Ishikawa (cell line): ENCODE data around the gene FOXC1.

Experiments
- CEBPB ChIP-seq: IDR thresholded peaks from 2 replicates; pipeline ENCODE4 v1.6.1; 2012
- CREB1 ChIP-seq: IDR thresholded peaks from 2 replicates; pipeline ENCODE4 v1.6.1; 2012; ENCODE audit warnings: low read depth
- EGR1 ChIP-seq: IDR thresholded peaks from 2 replicates; pipeline ENCODE4 v1.6.1; 2012
- EP300 ChIP-seq: IDR thresholded peaks from 2 replicates; pipeline ENCODE4 v1.6.1; 2012; ENCODE audit warnings: borderline replicate concordance
- FOXM1 ChIP-seq: IDR thresholded peaks from 2 replicates; pipeline ENCODE4 v1.6.1; 2012; ENCODE audit warnings: low read depth, borderline replicate concordance
- RAD21 ChIP-seq: IDR thresholded peaks from 2 replicates; pipeline ENCODE4 v1.6.1; 2012; ENCODE audit warnings: low read depth
- TAF1 ChIP-seq: IDR thresholded peaks from 2 replicates; pipeline ENCODE4 v1.6.1; 2012; ENCODE audit warnings: low read depth, mild to moderate bottlenecking
- TCF12 ChIP-seq: IDR thresholded peaks from 2 replicates; pipeline ENCODE4 v1.6.1; 2012; ENCODE audit warnings: low read depth
- TEAD4 ChIP-seq: IDR thresholded peaks from 2 replicates; pipeline ENCODE4 v1.6.1; 2012
- YY1 ChIP-seq: IDR thresholded peaks from 2 replicates; pipeline ENCODE4 v1.6.1; 2012; ENCODE audit warnings: low read depth
- ZBTB7A ChIP-seq: IDR thresholded peaks from 2 replicates; pipeline ENCODE4 v1.6.1; 2012; ENCODE audit warnings: low read depth
- TF ChIP-seq, protein P1 (sequence below): IDR thresholded peaks from 2 replicates; pipeline ENCODE4 v1.6.1; 2012; ENCODE audit warnings: low read depth, mild to moderate bottlenecking
- TF ChIP-seq, protein P2 (sequence below): IDR thresholded peaks from 2 replicates; pipeline ENCODE4 v1.6.1; 2012

DNA sequence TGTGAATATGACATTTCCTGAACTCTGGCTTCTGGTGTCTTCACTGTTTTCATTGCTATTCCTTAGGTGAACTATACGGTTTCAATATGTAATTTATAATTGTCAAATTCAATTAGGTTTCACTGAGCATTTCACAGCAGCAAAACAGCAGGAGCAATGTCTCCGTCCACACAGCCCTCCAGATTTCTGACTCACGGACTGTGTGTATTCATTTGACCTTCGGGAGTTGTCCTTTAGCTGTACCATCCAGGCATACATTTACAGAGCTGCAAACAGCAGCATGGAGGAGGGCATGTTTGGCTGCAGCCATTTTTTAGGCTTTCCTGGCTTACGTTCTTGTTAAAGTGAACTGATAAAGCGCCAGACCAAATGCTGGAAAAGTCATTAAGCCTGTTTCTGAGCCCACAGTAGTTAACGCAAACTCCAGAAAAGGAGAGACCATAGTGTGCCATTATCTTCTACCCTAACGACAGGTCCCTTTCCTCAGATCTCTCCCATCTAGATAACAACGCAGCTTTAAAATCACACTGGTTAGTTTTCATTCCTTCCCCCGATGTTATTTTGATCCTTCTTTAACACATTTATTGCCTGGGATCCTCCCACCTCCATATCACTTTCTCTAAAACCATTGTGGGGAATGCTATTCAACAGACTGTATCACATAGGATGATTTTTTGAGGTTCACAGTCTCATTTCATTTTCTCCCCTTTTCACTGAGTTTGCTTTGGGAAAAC, 18.3 kb downstream of the FOXC1 start:
- TF ChIP-seq, protein P1, sequence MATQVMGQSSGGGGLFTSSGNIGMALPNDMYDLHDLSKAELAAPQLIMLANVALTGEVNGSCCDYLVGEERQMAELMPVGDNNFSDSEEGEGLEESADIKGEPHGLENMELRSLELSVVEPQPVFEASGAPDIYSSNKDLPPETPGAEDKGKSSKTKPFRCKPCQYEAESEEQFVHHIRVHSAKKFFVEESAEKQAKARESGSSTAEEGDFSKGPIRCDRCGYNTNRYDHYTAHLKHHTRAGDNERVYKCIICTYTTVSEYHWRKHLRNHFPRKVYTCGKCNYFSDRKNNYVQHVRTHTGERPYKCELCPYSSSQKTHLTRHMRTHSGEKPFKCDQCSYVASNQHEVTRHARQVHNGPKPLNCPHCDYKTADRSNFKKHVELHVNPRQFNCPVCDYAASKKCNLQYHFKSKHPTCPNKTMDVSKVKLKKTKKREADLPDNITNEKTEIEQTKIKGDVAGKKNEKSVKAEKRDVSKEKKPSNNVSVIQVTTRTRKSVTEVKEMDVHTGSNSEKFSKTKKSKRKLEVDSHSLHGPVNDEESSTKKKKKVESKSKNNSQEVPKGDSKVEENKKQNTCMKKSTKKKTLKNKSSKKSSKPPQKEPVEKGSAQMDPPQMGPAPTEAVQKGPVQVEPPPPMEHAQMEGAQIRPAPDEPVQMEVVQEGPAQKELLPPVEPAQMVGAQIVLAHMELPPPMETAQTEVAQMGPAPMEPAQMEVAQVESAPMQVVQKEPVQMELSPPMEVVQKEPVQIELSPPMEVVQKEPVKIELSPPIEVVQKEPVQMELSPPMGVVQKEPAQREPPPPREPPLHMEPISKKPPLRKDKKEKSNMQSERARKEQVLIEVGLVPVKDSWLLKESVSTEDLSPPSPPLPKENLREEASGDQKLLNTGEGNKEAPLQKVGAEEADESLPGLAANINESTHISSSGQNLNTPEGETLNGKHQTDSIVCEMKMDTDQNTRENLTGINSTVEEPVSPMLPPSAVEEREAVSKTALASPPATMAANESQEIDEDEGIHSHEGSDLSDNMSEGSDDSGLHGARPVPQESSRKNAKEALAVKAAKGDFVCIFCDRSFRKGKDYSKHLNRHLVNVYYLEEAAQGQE: no peak
- TF ChIP-seq CEBPB (no peak), CREB1 (no peak), EP300 (no peak), RAD21 (no peak), YY1 (no peak), TAF1 (no peak), ZBTB7A (no peak), TCF12 (no peak), FOXM1 (no peak), EGR1 (no peak), TEAD4 (no peak)
- TF ChIP-seq, protein P2, sequence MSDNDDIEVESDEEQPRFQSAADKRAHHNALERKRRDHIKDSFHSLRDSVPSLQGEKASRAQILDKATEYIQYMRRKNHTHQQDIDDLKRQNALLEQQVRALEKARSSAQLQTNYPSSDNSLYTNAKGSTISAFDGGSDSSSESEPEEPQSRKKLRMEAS: no peak
